Measurements from ENCODE around the gene TMEM272. TPM values are rescaled to one million over a fixed set of nuclear protein-coding genes. Genes with fewer than 3 reads are reported as not detected.

TMEM272 gene
- total and polyA plus RNA-seq, 2 experiments from 2014 or later = 0.11 to 0.76 TPM

Other genes with a start within 250 kb of the TMEM272 start
- 4.3 and 4.6 TPM in 2 replicates for gene DHRS12, start 41.0 kb downstream of the TMEM272 start, total RNA-seq (2014; rRNA removed; shearing (Covaris generic))
- gene DHRS12, start 41.0 kb downstream of the TMEM272 start, polyA plus RNA-seq (2016; fragmentation: Nextera tagmentation; extraction: Ambion mirVana) = 8.9 and 12.2 TPM in 2 replicates
- not detected in 2 replicates for gene CCDC70, start 16.8 kb upstream of the TMEM272 start, total RNA-seq (2014; rRNA removed; shearing (Covaris generic))
- gene CCDC70, start 16.8 kb upstream of the TMEM272 start, polyA plus RNA-seq (2016; fragmentation: Nextera tagmentation; extraction: Ambion mirVana) = not detected in 2 replicates
- gene ATP7B, start 166.3 kb upstream of the TMEM272 start, total RNA-seq (2014; rRNA removed; shearing (Covaris generic)) = 7.7 and 12.8 TPM in 2 replicates
- gene ATP7B, start 166.3 kb upstream of the TMEM272 start, polyA plus RNA-seq (2016; fragmentation: Nextera tagmentation; extraction: Ambion mirVana) = 2.2 and 2.6 TPM in 2 replicates
- 38.8 and 40.1 TPM in 2 replicates for gene ALG11, start 167.2 kb upstream of the TMEM272 start, total RNA-seq (2014; rRNA removed; shearing (Covaris generic))
- 31.4 and 36.9 TPM in 2 replicates for gene ALG11, start 167.2 kb upstream of the TMEM272 start, polyA plus RNA-seq (2016; fragmentation: Nextera tagmentation; extraction: Ambion mirVana)
- 22.9 and 25.9 TPM in 2 replicates for gene UTP14C, start 179.5 kb upstream of the TMEM272 start, total RNA-seq (2014; rRNA removed; shearing (Covaris generic))
- 9.1 and 11.4 TPM in 2 replicates for gene UTP14C, start 179.5 kb upstream of the TMEM272 start, polyA plus RNA-seq (2016; fragmentation: Nextera tagmentation; extraction: Ambion mirVana)

Measured in GM23338 (cell line).